Stimulated activated CD4-positive, alpha-beta T cell treated with anti-CD3 and anti-CD28 coated beads, TNF-alpha, amount 100 ng/mL, for 48 hours (primary cell): Measurements from ENCODE around the gene PTPRF.
A peak's percentile ranks its signal among the peaks of the same experiment; 100 is the strongest.
"Not testable (repeated sequence)": the region's sequence is repeated elsewhere in the genome, so short reads cannot be mapped to it uniquely, and the experiment has no call there.

Experiments used
- DNase-seq, 3 donors: peaks; one replicate each; pipeline ENCODE4 v3.0.0-alpha.2; 2020; ENCODE audit warnings: low read depth in 3 of 3

PTPRF gene

DNA sequence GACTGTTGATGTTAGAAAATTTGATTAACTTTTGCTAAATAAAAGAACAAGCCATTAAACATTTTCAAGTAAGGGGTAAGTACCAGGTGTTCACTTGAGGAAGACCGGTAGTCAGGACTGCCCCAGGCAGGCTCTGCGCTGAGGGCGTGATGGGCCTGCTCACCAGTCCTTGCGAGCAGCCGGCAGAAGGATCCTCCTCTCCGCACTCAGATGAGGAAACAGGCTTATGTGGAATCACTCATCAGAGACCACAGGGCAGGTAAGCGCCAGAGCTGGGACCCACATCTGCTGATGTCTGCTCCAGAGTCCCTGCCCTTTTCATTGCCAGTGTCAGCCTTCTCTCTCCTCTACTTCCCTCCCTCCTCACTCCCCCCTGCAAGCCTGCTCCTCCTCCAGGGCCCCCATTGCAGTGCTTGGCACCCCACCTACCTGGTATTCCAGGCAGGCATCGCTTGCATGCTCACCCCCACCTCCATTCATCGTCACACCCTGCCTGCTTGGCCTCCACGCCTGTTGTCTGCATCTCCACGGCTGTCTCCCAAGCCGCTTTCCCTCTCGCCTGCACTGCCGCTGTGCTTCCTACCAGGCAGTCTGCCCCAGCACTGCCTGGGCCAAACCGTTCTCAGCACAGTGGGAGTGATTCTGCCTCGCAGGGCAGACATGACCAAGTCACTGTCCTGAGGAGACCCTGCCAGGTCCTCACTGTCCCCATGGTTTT, 94.5 kb downstream of the PTPRF start:
- no peak for DNase-seq

DNA sequence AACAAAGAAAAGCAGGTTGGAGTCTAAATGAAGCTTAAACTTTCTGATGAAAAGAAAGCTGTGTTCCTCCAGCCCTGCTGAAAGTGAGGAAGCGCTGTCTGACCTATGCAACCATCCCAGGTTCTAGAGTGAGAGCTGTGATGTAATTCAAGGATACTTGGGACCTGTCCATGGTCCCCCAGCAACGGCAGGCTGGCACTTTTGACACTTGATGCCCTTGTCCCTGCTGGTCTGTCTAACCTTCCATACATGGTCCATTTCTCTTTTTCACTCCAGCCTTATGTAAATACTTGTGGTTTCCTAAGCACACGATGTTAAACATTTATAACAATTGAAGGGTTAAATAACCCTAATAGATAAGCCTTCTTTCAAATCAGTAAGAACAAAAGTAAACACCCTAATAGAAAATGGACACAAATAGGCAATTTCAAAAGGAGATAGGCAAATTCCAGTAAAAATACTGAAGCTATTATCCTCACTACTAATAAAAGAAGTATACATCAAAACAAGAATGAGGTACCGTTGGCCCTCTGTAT, 101.5 kb downstream of the PTPRF start:
- DNase-seq, result no peak

DNA sequence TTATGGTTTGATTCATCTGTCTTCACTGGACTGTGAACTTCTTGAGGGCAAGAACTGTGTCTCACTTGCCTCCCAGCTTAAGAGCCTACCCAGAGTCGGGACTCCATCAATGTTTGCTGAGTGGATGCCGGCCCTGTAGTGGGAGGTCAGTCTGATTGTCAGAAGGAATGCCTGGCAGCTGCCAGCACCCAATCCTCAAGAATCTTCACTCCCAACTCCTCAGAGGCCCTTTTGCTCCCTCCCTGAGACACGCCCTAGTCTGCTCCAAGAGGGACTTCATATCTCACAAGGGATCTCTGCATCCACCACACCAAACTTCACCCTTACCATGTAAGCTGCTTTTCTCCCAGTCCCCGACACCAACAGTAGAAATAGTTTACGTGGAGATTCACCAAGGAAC, 104.0 kb downstream of the PTPRF start:
- no peak for DNase-seq

DNA sequence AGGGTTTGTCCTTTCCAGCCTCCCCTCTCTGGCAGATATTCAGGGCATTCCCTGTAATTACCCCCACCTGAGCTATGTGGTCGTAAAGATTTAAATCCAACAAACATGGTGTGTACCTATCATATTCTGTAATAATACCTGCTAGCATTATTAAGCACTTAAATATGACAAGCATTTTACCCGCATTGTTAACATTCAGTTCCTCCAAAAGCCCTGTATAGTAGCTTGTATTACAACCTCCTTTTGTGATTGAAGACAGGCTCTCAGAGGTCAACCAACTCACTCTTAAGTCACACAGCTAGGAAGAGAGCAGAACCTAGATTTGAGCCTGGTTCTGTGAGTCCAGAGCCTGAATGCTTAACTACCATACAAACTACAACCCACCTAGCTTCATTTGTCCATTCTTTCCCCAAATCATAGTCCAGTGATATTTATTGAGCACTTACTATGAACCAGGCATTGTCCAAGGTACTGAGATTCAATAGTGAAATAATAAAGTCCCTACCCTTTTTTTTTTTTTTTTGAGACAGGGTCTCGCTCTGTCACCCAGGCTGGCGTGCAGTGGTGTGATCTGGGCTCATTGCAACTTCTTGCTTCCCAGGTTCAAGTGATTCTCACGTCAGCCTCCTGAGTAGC, 105.4 kb downstream of the PTPRF start:
- no peak for DNase-seq

DNA sequence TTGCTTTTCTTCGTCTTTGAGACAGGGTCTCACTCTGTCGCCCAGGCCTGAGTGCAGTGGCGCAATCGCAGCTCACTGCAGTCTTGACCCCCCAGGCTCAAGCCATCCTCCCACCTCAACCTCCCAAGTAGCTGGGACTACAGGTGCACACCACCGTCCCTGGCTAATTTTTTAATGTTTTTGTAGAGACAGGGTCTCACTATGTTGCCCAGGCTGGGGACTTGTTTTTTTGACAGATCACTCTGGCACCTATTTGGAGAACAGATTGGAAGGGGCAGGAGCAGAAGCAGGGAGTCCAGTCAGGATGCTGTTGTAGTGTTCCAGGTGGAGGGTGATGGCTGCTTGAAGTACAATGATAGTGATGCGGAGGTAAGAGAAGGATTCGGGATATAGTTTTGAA, 106.6 kb downstream of the PTPRF start:
- no peak for DNase-seq

DNA sequence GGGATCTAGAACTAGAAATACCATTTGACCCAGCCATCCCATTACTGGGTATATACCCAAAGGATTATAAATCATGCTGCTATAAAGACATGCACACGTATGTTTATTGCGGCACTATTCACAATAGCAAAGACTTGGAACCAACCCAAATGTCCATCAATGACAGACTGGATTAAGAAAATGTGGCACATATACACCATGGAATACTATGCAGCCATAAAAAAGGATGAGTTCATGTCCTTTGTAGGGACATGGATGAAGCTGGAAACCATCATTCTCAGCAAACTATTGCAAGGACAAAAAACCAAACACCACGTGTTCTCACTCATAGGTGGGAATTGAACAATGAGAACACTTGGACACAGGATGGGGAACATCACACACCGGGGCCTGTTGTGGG, 107.7 kb downstream of the PTPRF start:
- DNase-seq, result not testable (repeated sequence)

DNA sequence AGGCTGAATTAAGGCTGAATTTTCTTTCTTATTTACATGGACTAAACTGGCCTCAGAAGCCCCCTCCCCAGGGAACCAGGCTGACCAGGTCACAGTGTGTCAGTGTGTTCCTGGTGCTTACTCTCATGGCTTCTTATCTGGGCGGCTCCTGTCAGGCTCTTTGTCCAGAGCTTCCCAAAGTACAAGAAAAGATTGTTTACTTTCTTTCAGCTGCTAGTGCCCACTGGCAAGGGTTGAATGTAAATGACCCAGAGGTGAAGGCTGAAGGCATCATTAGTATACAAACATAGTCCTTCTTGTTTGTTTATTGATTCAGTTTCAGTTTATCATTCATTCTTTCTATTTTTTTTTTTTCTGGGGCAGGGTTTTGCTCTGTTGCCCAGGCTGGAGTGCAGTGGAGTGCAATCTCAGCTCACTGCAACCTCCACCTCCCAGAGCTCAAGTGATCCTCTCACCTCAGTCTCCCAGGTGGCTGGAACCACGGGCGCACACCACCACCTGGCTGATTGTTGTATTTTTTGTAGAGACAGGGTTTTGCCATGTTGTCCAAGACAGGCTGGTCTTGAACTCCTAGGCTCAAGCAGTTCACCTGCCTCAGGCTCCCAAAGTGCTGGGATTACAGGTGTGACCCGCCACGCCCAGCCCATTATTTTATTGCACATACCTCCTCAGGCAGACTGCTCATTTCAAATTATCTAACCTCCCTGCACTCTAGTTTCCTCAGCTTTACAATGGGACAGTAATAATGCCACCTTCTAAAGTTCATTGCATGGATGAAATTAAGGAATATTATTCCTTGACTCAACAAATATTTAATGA, 109.5 kb downstream of the PTPRF start:
- no peak for DNase-seq

DNA sequence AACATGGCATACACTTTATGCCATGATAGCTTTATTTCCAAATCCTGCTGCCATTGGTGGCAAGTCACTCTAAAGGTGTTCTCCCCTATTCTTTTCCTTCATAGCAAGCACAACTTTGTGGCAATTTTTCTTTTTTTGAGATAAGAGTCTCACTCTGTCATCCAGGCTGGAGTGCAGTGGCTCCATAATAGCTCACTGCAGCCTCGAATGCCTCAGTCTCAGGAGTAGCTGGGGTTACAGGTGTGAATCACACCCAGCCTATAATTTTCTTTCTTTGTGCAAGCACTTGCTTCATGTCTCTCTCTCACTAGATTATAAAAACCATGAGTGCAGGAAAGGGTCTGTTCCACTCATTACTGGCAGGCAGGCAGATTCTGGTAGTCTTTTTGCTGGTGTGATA, 113.9 kb downstream of the PTPRF start:
- DNase-seq, result no peak

DNA sequence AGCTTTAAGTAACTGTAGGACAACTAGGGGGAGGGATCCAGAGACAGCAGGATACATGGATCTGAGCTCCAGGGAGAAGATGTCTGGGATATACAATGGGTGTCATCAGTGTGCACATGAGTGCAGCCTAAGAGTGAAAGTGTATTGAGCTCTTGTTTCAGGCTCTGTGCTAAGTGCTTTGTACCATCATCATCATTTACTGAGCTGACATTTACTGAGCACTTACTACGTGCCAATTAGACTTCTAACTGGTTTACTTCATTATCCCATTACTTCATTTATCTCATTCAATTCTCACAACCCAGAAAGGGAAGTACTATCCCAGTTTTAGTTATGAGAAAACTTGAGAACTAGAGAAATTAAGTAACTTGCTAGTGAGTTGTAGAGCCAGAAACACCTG, 114.8 kb downstream of the PTPRF start:
- DNase-seq, result no peak

DNA sequence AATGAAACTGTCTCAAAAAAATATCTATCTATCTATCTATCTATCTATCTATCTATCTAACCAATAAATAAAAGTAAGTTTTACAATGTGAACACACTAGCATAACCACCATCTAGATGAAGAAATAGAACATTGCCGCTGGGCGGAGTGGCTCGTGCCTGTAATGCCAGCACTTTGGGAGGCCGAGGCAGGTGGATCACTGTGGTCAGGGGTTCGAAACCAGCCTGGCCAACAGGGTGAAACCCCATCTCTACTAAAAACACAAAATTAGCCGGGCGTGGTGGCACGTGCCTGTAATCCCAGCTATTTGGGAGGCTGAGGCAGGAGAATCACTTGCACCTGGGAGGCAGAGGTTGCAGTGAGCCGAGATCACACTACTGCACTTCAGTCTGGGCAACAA, 116.6 kb downstream of the PTPRF start:
- DNase-seq, result not testable (repeated sequence)

DNA sequence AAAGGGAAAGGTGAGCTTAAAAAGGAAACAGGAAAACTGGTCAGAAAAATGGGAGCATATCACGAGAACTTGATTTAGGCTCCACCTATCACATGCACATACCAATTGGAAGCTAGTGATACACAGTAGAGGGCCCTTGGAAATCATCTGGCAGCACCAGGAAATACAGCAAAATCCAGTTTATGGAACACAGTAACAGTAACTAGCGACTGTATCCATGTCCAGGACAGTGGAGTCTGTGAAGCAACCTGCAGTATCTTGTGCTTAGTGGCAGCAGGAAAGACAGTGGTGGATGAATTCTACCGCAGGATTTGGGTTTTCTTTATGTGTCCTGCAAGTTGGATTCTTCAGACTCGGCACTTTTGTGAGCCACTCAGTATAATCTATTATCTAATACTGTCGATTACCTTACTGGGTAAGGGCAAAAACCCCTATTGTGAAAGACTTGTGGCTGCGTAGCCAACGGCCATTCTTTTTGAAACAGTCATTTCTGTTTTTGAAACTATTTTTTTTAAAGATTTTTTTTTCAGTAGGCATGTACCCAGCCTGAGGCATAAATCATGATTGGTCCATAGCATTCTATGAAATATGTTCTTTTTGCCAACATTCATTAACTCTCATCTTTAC, 117.7 kb downstream of the PTPRF start:
- DNase-seq, result no peak

DNA sequence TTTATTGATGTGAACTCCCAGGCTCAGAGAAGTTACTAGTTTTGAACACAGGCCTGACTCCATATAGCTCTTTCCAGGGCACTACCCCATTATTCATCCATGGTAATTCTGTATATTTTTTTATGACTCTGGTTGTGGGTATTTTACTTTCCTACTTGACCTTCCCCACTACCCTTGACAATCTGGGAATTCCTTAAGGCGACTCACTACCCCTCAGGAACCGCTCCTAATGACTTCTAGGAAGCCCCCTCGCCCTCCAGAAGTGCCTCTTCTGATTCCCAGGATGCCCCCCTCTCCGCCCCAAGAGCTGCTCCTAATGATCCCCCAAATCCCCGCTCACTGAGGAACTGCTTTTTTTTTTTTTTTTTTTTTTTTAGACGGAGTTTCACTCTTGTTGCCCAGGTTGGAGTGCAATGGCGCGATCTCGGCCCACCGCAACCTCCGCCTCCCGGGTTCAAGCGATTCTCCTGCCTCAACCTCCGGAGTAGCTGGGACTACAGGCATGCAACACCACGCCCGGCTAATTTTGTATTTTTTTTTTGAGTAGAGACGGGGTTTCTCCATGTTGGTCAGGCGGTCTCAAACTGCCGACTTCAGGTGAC, 118.3 kb downstream of the PTPRF start:
- no peak for DNase-seq

DNA sequence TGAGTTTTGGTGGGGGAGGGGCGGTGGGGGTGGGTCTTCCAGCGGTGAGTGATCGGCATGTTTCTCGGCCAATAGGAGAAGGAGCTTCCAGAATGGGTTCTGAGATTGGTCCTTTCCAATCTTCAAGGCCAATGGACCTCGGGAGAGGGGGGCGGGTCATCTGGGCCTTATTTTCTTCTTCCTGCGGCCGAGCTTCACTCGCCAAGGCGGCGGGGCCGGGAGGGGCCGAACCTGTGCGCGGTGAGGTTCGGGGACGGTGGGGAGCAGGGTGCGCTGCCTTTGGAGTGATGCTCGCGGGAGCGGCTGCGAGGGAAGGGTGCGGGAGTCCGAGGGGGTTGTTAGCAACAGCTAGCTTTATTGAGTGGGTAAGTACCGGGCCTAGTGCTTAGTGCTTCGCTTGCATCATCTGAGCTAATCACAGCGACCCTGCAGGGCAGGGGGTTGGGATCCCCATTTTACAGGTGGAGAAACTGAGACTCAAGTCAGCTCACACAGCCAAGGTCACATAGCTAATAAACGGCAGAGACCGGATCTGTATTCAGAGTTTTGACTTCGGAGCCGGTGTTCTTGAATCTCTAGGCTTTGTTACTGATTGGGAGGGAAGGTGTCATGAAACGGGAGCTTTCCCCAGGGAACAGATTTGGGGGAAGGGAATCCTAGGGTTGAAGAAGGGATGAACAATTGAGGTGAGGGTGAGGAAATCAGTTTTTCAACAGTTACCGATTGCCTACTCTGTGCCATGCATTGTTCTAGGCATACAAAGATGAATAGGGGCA, 119.8 kb downstream of the PTPRF start:
- DNase-seq, result peak; percentile 84 to 91 (median 88)

DNA sequence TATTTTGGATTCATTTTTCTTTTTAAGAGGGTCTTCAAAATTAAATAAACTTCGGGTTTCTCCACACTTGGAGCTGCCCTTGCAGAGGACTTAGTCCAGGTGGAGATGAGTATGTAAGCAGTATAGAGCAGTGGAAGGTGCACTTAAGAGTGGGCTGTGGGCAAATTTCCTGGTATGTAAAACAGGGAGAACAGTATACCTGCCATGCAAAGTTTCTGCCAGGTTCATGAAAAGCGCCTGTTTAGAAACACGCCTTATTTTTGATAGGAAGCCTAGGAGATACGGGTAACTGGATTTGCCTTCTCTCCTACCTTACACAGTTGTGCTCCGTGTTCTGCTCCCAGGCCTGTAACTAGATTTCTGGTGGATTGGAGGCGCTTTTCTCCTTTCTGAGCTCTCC, 120.5 kb downstream of the PTPRF start:
- DNase-seq, result no peak

DNA sequence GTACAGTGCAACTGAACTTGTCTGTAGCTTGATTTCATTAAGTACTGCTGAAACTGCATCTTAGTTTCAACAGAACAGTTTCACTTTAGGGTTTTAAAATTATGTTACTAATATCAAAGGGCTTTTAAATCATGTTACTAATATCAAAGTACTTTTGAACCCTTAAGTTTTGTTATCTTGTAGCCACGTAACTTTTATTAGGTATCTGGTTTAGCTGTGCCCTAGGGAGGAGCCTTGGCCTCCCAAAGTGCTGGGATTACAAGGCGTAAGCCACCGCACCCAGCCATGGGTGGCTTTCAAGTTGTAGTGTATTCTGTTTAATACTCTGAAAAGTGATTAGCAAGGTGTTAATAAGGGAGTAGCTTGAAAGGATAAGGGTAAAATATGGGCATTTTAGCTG, 121.2 kb downstream of the PTPRF start:
- DNase-seq, result no peak

DNA sequence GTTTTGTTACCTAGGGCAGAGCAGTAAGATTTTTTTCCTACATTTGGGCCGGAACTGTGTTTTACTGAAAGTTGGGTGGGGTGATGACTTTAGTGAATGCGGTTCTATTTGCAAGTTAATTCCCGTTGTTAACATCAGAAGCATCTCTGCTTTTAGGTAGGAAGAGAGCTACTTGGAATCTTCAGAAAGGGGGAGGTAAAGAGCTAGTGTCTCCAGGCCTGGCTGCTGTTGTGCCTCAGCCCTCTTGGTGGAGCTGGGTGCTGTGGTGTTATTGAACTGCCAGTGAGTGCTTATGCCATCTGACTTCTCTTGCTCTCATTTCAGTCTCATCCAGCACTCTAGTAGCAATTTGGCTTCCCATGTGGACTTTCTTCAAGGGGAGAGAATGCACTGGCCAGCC, 122.7 kb downstream of the PTPRF start:
- no peak for DNase-seq

DNA sequence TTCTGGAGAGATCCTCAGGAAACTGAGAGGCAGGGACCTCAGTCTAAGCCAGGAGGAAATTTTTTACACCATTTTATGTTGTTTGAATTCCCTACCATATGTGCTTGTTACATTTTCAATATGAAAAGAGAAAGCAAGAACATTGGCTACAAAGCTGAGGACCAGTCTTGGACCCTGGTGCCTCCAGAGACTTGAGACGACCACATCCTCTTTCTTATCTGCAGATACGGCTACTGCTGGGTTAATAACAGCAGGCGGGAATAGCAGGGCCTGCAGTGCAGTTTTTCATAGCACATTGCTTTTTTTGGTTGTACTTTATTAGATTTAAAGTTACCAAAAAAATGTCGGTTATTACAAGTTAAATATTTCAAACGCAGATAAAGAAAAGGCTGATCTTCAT, 123.2 kb downstream of the PTPRF start:
- DNase-seq, result no peak

DNA sequence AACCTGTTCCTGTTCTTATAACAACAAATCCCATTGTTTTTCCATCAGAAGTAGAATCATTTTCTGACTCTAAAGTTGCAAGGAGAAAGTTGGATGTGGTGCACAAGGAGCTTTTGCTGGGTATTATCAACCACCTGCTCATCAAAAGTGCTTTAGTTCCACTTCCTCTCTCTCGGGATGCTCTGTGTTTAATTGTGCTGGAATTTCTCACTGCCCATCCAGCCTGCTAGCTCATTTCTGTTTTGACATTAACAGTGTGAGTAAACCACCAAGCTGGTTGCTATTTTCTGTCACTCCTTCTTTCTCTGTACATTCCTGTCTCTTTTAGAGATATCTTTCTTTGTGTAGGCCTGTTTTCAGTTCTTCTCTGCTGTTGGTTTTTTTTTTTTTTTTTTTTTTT, 125.3 kb downstream of the PTPRF start:
- DNase-seq, result no peak

DNA sequence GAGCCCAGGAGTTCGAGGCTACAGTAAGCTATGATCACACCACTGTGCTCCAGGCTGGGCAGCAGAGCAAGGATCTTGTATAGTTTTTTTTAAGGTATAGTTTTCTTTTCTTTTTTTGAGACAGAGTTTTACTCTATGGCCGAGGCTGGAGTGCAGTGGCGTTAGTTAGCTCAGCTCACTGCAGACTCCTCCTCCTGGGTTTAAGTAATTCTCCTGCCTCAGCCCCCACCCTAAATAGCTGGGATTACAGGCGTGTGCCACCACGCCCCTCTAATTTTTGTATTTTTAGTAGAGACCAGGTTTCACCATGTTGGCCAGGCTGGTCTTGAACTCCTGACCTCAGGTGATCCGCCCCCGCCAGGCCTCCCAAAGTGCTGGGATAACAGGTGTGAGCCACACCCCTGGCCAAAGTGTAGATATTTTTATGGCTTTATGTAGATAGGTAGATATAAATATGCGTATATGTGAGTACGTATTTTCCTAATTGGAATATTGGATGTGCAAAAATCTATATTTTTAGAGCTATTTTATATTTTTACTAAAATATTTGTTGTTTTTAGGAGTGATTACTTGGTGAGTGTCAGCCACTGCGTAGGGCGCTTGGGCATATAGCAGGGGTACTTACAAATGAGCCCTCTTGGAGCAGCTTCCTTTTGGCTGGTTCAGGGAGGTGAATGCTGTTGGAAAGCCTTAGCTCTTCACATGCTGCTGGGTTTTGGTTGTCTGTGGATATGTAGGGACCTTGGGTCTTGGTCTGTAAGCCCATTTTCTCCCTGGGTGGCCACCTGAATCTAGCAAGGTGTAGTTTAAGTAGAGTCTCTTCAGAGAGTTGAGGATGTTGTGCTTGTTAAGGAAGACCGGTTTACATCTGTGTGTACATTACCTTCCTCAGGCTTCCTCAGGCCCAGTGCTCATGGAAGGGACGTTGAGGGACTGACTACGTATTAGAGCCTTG, 128.8 kb downstream of the PTPRF start:
- DNase-seq, result no peak

DNA sequence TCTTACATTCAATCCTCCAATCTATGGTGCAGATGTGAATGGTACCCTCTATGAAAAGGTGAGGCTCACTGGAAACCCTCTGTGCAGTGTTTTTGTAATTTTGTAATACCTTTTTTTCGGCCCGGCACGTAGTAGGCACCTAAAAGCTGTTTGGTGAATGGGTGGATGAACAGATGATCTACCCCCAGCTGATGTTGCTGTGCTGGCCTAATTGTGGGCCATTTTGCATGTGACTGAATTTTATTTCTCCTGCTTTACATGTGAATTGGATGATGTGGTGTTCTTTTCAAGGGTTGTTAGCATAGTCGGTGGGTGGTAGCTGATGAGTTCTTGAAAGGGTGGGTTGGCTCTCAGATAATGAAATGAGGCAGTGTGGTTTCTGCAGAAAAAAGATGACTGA, 129.7 kb downstream of the PTPRF start:
- DNase-seq, result no peak
